HT-29 (cell line): Measurements from ENCODE around the gene QRICH2. TPM values are rescaled to one million over a fixed set of nuclear protein-coding genes. Genes with fewer than 3 reads are reported as not detected.
"Not testable (repeated sequence)": the region's sequence is repeated elsewhere in the genome, so short reads cannot be mapped to it uniquely, and the experiment has no call there.

Source experiments
- DNase-seq: peaks from one replicate; pipeline ENCODE4 v3.0.0-alpha.2; 2015; ENCODE audit warnings: low spot score
- total RNA-seq: library from RNA; depleted of rRNA; stranded (reverse); fragments of >200 nt; shearing (Covaris generic); gene quantifications from 2 replicates; pipeline ENCODE4 v1.2.3, GENCODE V29; 2014; rRNA removed

Gene QRICH2, protein sequence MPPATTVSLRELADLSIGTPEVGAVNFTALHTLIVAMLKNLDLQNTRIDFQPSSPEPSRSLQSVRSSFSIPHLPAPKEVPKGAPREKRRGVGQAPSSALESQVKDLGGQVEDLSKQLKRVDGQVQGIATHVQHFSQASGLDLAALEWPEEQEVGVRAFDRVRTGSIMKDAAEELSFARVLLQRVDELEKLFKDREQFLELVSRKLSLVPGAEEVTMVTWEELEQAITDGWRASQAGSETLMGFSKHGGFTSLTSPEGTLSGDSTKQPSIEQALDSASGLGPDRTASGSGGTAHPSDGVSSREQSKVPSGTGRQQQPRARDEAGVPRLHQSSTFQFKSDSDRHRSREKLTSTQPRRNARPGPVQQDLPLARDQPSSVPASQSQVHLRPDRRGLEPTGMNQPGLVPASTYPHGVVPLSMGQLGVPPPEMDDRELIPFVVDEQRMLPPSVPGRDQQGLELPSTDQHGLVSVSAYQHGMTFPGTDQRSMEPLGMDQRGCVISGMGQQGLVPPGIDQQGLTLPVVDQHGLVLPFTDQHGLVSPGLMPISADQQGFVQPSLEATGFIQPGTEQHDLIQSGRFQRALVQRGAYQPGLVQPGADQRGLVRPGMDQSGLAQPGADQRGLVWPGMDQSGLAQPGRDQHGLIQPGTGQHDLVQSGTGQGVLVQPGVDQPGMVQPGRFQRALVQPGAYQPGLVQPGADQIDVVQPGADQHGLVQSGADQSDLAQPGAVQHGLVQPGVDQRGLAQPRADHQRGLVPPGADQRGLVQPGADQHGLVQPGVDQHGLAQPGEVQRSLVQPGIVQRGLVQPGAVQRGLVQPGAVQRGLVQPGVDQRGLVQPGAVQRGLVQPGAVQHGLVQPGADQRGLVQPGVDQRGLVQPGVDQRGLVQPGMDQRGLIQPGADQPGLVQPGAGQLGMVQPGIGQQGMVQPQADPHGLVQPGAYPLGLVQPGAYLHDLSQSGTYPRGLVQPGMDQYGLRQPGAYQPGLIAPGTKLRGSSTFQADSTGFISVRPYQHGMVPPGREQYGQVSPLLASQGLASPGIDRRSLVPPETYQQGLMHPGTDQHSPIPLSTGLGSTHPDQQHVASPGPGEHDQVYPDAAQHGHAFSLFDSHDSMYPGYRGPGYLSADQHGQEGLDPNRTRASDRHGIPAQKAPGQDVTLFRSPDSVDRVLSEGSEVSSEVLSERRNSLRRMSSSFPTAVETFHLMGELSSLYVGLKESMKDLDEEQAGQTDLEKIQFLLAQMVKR (N-terminal part only)
- 0.05 and 0.18 TPM in 2 replicates for total RNA-seq

- no peak for DNase-seq
These were observed at the start of gene QRICH2 for GRCh38 chr17:76307966-76308338. Gene QRICH2 (minus strand): TSS chr17:76308276. CDS start chr17:76307998, 278 bp downstream.

DNA sequence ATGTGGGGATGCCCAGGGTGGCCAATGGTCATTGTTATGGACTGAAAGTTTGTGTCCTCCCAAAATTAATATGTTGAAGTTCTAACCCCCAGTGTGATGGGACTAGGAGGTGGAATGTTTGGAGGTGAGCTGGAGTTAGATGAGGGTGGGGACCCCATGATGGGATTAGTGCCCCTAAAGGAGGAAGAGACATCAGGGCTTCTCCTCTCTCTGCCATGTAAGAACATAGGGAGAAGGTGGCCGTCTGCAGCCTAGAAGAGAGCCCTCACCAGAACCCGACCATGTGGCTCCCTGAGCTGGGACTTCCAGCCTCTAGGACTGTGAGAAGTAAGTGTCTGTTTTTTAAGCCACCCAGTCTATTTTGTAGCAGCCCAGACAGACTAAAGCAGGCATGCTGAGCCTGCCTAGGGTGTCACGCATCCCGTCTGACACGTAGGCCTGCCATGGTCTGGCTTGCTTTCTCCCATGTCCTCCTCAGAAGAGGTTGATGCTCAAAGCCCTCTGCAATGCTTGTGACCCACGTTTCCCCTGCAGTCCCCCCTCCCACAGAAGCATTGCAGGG lies 49.6 kb upstream of the QRICH2 start:
- no peak for DNase-seq

- no peak for DNase-seq
These were observed 48.9 kb upstream of the QRICH2 start for GRCh38 chr17:76356803-76357456.

DNA sequence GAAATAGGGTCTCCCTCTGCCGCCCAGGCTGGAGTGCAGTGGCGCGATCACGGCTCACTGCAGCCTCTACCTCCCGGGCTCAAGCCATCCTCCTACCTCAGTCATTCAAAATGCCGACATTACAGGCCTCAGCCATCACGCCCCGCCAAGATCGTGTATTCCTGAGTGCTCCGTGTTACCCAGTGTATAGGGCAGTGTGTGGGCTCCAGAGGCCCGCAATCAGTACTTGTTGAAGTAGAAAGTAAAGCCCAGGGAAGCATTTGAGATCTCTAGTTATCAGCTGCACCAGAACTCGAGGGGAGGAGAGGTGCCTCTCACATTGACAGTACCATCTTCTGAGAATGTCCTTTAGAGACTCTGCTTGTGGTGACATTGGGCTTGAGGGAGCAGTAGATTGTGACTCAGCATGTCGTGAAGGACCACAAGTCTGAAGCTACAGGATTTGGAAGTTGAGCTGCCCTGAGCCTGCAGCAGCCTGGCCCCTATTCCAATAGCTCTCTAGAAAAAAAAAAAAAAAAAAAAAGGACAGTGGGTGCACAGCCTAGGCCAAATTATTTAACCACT lies 46.8 kb upstream of the QRICH2 start:
- no peak for DNase-seq

DNA sequence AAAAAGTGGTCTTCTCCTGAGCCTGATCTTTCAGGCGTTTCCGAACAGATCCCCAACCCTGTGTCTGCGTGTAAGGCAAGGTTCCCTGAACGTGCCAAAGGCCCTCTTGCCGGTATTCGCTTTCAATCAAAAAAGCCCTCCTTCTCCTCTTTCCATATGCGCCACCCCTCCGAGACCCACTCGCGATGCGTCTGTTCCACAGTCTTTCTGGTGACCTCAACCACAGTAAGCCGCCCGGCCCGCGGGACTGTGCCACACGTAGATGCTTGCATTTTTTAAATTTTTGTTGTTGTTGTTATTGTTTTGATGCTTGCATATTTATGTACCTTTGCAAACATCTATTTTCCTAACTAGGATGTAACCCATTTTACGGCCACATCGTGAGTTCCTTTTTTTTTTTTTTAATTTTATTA lies 46.2 kb upstream of the QRICH2 start:
- no peak for DNase-seq

- peak; percentile 95 for DNase-seq
These were observed 45.7 kb upstream of the QRICH2 start, which contains the start of gene PRPSAP1 for GRCh38 chr17:76353599-76354316. Gene PRPSAP1 (minus strand): TSS chr17:76353916. CDS start chr17:76353703, 213 bp downstream.

DNA sequence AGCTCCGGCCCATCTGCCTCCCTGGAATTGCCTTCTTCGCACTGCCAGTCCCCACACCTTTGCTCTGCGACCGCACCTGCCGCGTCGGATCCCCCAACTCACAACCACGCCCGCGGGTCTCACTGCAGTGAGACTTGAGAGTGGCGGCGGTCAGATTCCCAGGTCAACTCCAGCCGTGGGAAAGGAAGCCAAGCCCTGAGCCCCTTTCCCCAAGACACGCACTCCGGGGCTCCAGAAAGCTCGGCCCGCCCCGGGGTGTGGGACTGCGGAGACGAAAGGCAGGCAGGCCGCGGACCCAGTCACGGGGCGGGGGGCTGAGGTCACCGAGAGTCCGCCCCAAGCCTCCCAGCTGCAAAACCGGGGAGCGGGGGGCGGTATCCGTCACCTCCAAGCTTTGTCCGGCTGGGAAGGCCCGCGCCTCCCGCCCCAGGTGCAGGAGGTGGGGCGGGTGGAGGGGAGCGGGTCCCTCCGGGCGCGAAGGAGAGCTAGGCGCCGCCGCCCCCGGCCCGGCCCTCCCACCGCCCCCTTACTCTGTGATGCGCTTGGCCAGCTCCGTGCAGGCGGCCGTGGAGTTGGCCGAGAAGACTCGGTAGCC lies 45.0 kb upstream of the QRICH2 start:
- DNase-seq = peak; percentile 19

DNA sequence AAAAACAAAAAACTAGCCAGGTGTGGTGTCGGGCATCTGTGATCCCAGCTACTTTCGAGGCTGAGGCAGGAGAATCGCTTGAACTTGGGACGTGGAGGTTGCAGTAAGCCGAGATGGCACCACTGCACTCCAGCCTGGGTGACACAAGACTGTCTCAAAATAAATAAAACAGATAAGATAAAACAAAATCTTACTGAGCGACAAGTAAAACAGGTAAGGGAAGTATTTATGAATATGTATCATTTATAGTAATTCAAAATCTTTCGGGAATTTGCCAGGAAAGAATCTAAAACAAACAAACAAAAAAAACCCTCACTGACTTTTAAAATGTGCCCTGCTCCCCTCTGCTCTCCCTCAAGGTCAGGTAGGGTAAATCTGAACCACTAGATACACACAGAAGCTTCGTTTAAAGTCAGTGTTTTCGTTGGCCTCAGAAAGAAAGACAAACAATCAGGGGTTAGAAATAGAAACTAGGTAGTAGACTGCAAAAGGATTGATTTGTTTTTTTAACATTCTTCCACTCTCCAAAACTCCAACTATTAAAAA lies 43.5 kb upstream of the QRICH2 start:
- DNase-seq = no peak

DNA sequence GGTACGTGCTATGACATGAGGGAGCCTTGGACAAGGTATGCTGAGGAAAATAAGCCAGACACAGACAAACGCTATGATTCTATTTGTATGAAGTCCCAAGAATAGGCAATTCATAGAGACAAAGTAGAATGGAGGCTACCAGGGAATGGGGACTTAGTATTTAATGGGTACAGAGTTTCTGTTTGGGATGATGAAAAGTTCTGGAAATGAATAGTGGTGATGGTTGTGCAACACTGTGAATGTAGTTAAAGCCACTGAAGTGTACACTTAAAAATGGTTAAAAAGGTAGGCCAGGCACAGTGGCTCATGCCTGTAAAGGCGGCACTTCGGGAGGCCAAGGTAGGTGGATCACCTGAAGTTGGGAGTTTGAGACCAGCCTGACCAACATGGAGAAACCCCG lies 42.4 kb upstream of the QRICH2 start:
- DNase-seq = no peak

DNA sequence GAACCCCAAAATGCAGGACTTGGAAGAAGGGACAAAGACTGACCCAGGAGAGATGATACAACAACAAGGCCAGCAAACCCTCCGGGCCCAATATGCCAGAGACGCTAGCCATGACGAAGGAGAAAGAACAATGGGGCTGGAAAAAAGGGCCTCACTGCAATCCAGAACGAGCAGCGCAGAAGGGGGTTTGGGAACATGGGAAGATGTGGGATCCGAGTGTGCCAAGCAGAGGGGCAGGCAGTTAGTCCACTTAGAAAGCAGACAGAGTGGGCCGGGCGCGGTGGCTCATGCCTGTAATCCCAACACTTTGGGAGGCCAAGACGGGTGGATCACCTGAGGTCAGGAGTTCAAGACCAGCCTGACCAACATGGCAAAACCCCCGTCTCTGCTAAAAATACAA lies 38.9 kb upstream of the QRICH2 start:
- not testable (repeated sequence) for DNase-seq

- no peak for DNase-seq
These were observed 37.4 kb upstream of the QRICH2 start for GRCh38 chr17:76345377-76345974.

DNA sequence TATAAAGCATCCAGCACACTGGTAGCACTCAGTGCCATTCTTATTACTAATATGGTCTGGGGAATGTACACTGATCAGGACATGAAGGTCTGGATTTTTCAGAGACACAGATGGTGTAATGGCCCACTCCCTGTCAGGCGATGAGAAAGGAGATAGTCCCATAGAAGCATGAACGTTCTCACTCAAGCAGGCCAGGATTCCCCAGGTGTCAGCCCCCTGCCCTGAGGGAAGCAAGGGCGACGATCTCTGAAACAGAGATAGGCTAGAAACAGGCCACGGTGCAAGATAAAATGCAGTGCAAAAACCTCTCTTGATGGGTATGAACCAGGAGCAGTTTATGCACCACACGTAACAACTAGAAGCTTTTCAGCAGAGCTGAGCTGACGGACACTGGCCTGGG lies 35.0 kb upstream of the QRICH2 start:
- DNase-seq = no peak

DNA sequence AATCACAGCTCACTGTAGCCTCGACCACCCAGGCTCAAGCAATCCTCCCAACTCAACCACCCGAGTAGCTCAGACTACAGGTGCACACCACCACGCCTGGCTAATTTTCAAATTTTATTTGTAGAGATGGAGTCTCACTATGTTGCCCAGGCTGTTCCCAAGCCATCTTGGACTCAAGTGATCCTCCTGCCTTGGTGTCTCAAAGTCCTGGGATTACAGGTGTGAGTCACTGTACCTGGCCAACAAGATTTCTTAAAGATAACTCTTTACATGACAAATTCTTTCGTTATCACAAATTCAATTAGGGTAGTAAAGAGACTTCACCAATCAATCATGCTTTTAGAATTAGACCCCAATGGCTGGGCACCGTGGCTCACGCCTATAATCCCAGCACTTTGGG lies 33.2 kb upstream of the QRICH2 start:
- DNase-seq = no peak

DNA sequence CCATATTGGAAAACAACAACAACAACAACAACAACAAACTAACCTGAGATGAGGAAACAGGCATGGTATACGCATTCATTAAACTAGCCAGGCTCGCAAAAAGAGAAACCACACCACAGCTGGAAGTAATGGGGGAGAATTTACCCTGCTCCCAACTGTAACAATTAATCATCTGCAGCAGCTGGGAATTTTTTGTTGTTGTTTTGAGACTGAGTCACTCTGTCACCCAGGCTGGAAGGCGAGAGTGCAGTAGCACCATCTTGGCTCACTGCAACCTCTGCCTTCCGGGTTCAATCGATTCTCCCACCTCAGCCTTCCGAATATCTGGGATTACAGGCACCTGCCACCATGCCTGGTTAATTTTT lies 29.3 kb upstream of the QRICH2 start:
- DNase-seq = no peak

DNA sequence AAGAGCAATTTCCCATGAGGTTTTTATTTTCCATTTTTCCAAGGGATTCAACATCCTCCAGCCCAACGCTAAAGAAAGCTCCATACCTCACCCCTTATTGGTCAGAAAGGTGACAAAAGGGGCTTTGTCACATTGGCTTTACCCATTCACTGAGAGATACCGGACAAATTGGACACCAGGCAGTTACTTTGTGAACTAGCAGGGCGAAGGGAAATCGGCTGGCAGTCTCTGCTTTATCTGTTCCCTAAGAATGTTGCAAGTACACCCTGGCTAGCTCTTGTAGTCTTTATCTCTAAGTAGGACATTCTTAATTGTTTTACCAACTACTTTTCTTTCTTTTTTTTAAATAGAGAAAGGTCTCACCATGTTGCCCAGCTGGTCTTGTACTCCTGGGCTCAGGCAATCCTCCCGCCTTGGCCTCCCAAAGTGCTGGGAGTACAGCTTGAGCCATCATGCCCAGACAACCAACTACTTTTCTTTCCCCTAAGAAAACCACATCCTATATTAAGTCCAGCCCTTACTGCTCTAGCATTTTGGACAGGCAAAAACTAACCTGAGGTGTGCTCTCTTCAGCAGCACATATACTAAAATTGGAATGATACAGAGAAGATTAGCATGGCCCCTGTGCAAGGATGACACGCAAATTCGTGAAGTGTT lies 28.8 kb upstream of the QRICH2 start:
- DNase-seq = no peak

GRCh38 chr17:76335716-76336381 lies 27.8 kb upstream of the QRICH2 start:
- DNase-seq = no peak

DNA sequence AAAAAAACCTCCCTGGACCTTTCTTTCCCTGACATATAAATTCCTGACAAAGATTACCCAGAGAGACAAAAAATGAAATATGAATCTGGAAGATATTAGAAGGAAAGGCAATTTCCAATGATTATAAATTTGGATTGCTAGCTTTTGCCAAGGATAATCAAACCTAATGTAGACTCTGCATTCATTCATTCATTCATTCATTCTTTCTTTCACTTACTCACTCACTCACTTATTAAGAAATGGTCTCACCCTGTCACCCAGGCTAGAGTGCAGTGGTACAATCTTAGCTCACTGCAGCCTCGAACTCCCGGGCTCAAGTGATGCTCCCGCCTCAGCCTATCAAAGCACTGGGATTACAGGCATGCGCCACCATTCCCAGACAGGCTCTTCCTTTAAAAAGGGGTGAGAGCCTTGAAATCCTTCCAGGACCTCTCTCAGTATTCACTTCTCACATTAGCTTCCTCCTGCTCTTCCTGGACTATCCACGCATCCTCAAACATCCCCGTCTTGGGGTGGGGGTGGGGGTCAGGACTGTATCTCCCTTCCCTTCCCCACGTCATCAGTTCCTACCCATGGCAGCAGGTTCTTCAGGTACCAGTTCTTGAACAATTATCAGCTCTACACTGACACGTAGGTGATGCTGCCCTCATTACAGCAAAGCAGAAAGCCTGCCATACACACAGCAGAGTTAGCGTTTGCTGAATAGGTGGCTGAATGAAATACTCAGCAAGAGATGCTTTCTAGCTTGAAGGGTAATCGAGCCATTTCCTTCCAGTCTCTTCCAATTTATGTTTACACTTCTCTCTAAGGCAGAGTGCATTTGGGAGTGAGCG lies 25.8 kb upstream of the QRICH2 start:
- DNase-seq = no peak
